Femur (tissue), 1 donor: ENCODE measurements around the gene RBMY1B.
"Not testable (repeated sequence)": the region's sequence is repeated elsewhere in the genome, so short reads cannot be mapped to it uniquely, and the experiment has no call there.

Experiments used
- DNase-seq: peaks from one replicate; pipeline ENCODE4 v3.0.0-alpha.2; 2017

Gene RBMY1B

DNA sequence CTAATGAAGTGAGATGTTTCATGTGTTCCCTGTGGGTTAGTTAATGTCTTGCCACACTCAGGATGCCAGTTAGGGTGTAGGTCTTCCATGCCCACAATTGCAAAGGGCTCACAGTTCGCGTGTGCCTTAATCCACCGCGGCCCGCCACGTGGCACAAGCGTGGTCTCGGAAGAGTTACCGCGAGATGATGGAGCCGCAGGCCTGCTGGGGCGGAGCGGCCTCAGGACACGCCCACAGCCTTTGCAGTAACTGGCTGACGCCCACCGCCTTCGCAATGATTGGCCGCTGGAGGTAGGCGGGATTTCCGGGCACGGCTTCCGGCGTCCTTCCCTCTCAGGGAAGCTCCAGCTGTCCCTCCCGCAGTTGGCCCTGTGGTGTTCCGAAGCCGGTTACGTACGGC, at the start of gene RBMY1B:
RBMY1B (plus strand) TSS at position 301 of the 400 bp plus-strand sequence. CDS start 2,013 bp downstream, outside the sequence.
- not testable (repeated sequence) for DNase-seq

DNA sequence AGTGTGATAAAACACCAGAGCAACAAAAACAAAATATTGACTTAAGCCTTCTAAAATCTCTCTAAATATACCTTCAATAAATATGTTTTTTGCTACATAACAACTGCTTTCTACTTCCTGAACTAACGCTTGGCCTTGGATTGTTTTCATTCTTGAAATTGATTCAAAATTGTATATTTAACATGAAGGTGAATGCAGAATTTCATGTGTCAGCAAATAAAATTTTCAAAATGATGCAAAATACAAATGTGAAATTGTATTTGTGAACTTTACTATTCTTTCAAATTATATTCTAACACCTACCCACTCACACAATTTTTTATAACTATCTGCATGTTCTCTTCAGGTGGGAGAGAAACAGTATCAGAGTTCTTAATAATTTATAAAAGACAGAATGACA, 48.2 kb upstream of the RBMY1B start:
- DNase-seq: not testable (repeated sequence)

DNA sequence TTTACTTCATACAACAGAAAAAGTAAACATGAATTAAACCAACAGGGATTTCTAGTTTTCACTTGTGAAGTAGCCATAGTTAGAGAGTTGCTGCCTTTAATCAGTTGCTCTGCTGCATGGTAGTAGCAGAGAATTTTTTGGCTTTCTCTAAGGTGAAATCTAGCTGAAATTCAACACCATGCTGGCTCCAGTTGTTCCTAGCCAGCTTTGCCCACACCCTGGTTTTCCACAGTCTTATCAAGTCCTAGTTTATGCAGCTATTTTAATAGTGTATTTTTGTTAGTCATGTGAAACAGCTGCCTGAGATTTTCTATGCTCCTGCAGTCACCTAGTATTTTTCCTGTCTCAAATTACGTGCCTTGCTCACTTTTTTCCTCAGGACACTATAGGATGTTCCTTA, 28.2 kb upstream of the RBMY1B start:
- no peak for DNase-seq

DNA sequence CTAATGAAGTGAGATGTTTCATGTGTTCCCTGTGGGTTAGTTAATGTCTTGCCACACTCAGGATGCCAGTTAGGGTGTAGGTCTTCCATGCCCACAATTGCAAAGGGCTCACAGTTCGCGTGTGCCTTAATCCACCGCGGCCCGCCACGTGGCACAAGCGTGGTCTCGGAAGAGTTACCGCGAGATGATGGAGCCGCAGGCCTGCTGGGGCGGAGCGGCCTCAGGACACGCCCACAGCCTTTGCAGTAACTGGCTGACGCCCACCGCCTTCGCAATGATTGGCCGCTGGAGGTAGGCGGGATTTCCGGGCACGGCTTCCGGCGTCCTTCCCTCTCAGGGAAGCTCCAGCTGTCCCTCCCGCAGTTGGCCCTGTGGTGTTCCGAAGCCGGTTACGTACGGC, 23.4 kb downstream of the RBMY1B start, which contains the start of gene RBMY1A1:
RBMY1A1 (plus strand) TSS at position 301 of the 400 bp plus-strand sequence. CDS start 2,013 bp downstream, outside the sequence.
- DNase-seq: not testable (repeated sequence)

DNA sequence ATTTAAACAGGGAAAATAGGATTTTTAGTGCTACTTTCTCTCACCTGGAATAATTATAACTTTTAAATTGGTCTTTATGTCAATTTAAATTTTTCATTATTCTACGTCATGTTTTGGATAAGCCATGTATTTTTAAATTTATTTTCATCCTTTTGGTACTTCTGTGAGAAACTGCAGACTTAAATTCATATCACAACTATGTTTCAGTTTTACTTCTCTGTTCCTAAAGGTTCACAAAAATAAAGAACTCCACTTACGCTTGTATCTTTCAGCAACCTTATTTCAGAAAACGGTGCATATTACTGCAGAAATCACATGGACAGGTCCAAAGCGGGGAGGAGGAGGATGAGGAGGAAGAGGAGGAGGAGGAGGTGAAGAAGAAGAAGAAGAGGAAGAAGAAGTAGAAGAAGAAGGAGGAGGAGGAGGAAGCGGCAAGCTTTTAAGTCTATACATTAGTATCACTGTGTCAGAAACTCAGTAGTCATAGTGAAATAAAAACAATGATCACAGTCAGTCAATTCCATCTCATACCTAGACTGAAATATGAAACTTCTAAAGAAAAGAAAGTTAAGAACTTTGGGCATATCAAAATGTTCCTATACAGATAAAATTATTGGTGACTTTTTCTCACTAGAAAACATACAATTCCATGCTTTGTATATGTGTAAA, 48.3 kb downstream of the RBMY1B start:
- not testable (repeated sequence) for DNase-seq
